Adrenal gland (tissue), 12 donors: ENCODE results near the gene AKAP7. TPM values are rescaled to one million over a fixed set of nuclear protein-coding genes. Genes with fewer than 3 reads are reported as not detected.
A peak's percentile ranks its signal among the peaks of the same experiment; 100 is the strongest.
"Not testable (repeated sequence)": the region's sequence is repeated elsewhere in the genome, so short reads cannot be mapped to it uniquely, and the experiment has no call there.

Source experiments
- DNase-seq, 7 donors: peaks; one replicate each; pipeline ENCODE4 v3.0.0-alpha.2; 2019 to 2020
- H3K27ac ChIP-seq, 5 donors: fragments of 200-600 bp; sonication (generic) in 4 of 5; 1 replicate in 3 of 5; 2 replicates in 2 of 5; pipeline versions ENCODE4 v1.5.1 to v1.8.0; 2016 to 2020; ENCODE audit warnings: mild to moderate bottlenecking in 1 of 5
- H3K27me3 ChIP-seq: fragments of 200-600 bp; 2 replicates; pipeline ENCODE4 v1.8.0; 2021
- H3K36me3 ChIP-seq, 2 donors: fragments of 200-600 bp; replicated peaks in 1 of 2; 1 replicate in 1 of 2; 2 replicates in 1 of 2; pipeline versions ENCODE4 v1.5.1 to v1.8.0; 2018 to 2022
- H3K4me1 ChIP-seq, 2 donors: fragments of 200-600 bp; replicated peaks in 1 of 2; 1 replicate in 1 of 2; 2 replicates in 1 of 2; pipeline versions ENCODE4 v1.5.1 to v1.8.0; 2018 to 2021
- H3K4me3 ChIP-seq, 4 donors: fragments of 200-600 bp; sonication (generic) in 3 of 4; one replicate each; pipeline ENCODE4 v1.5.1; 2016 to 2018
- H3K9me3 ChIP-seq, 3 donors: fragments of 200-600 bp; sonication (generic) in 1 of 3; replicated peaks in 1 of 3; 1 replicate in 2 of 3; 2 replicates in 1 of 3; pipeline versions ENCODE4 v1.5.1 to v1.8.0; 2016 to 2021
- POLR2A ChIP-seq, 2 donors: fragments of 450-650 bp; IDR thresholded peaks; one replicate each; pipeline ENCODE4 v1.6.1; 2017; ENCODE audit warnings: antibody characterized with exemption in 2 of 2, mild to moderate bottlenecking in 2 of 2, moderate library complexity in 1 of 2
- WGBS, 4 donors: extraction: QIAGEN DNeasy Blood & Tissue Kit in 2 of 4; methylation state at CpG; one replicate each; pipeline versions ENCODE4 v1.1.5 to v1.1.7; 2013 to 2017; 5-methylcytosine and 5-hydroxymethylcytosine counted together
- intact Hi-C, 2 donors: fragments of 100-400 bp; cut with DNase I; formaldehyde crosslinking; loops; one replicate each; pipeline versions ENCODE4 v1.14.1 to v1.15.0; 2022 to 2023
- polyA plus RNA-seq, 3 donors: library from polyadenylated mRNA; stranded (reverse); fragments of 200-250 nt in 2 of 3; fragments of 350-450 nt in 1 of 3; fragmentation: Illumina TruSeq in 1 of 3; extraction: RNeasy Lipid Tissue Mini Kit (QIAGEN cat#74804) in 1 of 3; gene quantifications; one replicate each; pipeline ENCODE4 v1.2.3, GENCODE V29; 2013 to 2014
- total RNA-seq, 9 donors: library from RNA; depleted of rRNA in 4 of 9; stranded (reverse); fragments of >200 nt in 4 of 9; fragments of 120-200 nt in 1 of 9; fragmentation: NEBNext Ultra II Directional in 1 of 9; extraction: Animal tissue kit (Norgen Biotek cat#: 25700) in 1 of 9; gene quantifications; one replicate each; pipeline versions ENCODE4 v1.1.0 to v1.2.4, GENCODE V29; 2013 to 2023
- TF ChIP-seq, protein P1 (sequence below), 6 experiments: fragments of 450-650 bp in 4 of 6; fragments of 200-600 bp in 2 of 6; sonication (generic) in 1 of 6; IDR thresholded peaks; 1 replicate in 5 of 6; 2 replicates in 1 of 6; pipeline versions ENCODE4 v1.5.1 to v1.8.0; 2016 to 2021; ENCODE audit warnings: antibody characterized with exemption in 6 of 6, mild to moderate bottlenecking in 2 of 6, moderate library complexity in 1 of 6
- donor health status: healthy with polysubstance abuse.
- donor health status: Bipolar disorder and iron deficiency.
- donor health status: DM: yes; HTN: yes; CAD: no.
- donor health status: DM: no; HTN: no; CAD: no.
- donor health status: DM: no; HTN: no; CAD: no.
- donor health status: DM: yes; HTN: yes; CAD: no.

Gene AKAP7
- total and polyA plus RNA-seq, 12 donors: 36.2 to 165 (median 62.2) TPM

DNA sequence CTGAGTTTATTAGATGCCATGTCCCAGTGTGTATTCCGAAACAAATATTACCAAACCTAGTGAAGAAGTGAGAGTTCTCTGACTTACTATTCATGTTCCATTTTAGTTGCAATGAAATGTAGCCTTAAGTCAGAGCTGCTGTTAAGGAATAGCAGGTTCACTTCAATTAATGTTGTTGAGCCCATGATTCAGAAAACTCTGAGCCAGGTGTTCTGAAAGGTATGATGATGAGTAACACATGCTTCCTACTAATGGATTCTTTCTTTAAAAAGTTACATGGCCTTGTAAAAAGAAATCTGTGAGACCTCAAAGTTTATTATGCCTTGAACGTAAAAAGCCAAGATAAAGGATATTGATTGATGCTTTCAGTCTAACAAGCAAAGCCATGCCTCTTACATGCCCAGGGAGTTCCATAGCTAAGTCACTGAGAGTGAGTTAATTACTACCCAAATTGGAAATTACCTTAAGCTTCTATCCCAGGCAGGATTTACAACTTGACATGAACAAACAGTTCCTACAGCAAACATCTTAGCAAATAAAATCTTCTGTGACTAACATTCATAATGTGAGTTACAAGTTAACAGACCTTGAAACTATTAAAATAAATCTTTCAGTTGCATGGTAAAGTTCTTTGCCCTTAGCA is 122.9 kb downstream of the AKAP7 start:
- H3K27me3 ChIP-seq: no peaks in the 10 kb centered on the region
- intact Hi-C loops: no loop called here
- DNase-seq: no peak
- WGBS, 4 donors: 61 to 76% (median 63%) methylated on average over 2 of the region's 2 CpGs
- no peaks in the 10 kb centered on the region for H3K36me3 ChIP-seq
- H3K27ac ChIP-seq: peak overlapping the region in 4 of 5 donors; percentile 35 to 69 (median 60)
- TF ChIP-seq, protein P1, sequence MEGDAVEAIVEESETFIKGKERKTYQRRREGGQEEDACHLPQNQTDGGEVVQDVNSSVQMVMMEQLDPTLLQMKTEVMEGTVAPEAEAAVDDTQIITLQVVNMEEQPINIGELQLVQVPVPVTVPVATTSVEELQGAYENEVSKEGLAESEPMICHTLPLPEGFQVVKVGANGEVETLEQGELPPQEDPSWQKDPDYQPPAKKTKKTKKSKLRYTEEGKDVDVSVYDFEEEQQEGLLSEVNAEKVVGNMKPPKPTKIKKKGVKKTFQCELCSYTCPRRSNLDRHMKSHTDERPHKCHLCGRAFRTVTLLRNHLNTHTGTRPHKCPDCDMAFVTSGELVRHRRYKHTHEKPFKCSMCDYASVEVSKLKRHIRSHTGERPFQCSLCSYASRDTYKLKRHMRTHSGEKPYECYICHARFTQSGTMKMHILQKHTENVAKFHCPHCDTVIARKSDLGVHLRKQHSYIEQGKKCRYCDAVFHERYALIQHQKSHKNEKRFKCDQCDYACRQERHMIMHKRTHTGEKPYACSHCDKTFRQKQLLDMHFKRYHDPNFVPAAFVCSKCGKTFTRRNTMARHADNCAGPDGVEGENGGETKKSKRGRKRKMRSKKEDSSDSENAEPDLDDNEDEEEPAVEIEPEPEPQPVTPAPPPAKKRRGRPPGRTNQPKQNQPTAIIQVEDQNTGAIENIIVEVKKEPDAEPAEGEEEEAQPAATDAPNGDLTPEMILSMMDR (IDR thresholded peaks at IDR 0.05): no peak
- TF ChIP-seq POLR2A (IDR thresholded peaks at IDR 0.05): no peak
- peaks cover 18 to 46% of the 10 kb centered on the region in 2 donors for H3K4me1 ChIP-seq
- H3K4me3 ChIP-seq: no peak overlapping the region
- no peaks in the 10 kb centered on the region for H3K9me3 ChIP-seq

DNA sequence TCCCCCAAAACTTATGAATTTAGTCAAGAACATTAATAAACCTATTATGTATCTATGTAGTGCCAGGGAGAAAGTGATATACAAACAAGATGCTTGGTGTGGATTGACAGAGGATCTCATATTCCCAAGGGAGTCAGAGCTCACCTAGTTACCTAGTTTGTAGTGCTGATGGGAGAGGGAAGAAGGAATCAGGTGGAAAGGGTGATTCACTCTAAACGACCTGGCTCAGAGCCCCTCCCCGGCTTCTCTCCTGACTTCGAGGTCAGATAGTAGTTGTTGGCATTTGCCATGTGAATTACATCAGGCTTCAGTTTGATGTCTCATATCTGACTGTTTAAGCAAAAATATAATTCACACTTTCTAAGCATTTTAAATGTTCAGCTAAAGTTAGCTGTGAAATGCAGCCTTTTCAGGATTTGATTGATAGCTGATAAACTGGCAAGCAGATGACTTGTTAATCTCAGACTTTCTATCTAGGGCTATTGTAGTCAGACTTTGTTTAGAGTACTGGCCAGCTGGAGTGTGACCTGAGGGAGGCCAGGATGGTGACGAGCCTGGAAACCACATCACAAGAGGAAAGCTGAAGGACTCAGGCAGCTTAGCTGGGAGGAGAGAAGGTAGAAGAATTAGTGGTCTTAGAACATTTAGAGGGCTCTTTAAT is 123.7 kb downstream of the AKAP7 start:
- intact Hi-C loops: no loop called here
- Histone ChIP-seq H3K27ac (peak overlapping the region in 4 of 5 donors; percentile 35 to 76 (median 68)), H3K9me3 (no peaks in the 10 kb centered on the region), H3K36me3 (no peaks in the 10 kb centered on the region), H3K4me1 (peaks cover 18 to 40% of the 10 kb centered on the region in 2 donors), H3K4me3 (no peak overlapping the region), H3K27me3 (no peaks in the 10 kb centered on the region)
- WGBS, 4 donors: 31 to 46% (median 33%) methylated on average over 4 of the region's 4 CpGs
- TF ChIP-seq, protein P1 (IDR thresholded peaks at IDR 0.05): no peak
- no peak for TF ChIP-seq POLR2A (IDR thresholded peaks at IDR 0.05)
- peak; percentile 70 to 86 (median 76) for DNase-seq

DNA sequence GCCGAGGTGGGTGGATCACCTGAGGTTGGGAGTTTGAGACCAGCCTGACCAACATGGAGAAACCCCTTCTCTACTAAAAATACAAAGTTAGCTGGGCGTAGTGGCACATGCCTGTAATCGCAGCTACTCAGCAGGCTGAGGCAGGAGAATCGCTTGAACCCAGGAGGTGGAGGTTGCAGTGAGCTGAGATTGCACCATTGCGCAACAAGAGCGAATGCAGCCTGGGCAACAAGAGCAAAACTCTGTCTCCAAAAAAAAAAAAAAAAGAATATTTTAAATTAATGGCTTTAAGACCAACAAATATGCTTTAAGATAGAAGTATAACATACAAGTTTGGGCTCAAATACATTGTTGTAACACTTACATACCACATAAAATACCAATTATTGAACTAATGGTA is 125.7 kb downstream of the AKAP7 start:
- peaks cover 18 to 35% of the 10 kb centered on the region in 2 donors for H3K4me1 ChIP-seq
- WGBS, 4 donors: 81 to 99% (median 89%) methylated on average over 6 of the region's 6 CpGs
- H3K4me3 ChIP-seq, DNase-seq, intact Hi-C loops, H3K27me3 ChIP-seq, H3K36me3 ChIP-seq, H3K27ac ChIP-seq, H3K9me3 ChIP-seq: not testable (repeated sequence)

DNA sequence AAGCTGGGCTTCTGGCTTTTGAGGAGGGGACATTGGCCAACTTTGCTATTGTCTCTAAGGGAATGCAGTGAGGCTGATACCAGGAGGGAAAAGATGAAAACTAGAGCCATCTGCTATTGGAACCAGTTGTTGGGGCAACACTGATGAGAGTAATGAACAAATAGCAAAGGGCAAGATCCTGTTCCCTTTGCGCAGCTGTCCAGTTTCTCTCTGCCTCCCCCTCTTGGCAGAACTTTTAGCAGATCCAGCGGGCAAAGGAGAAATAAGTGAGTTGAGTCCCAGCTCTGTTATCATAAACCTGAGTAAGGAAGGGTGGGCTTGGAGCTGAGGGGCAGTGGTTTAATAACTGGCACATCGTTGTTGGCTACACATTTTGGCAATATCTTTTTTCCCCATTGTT is 126.8 kb downstream of the AKAP7 start:
- Histone ChIP-seq H3K27ac (no peak overlapping the region), H3K9me3 (no peaks in the 10 kb centered on the region), H3K4me3 (no peak overlapping the region), H3K27me3 (no peaks in the 10 kb centered on the region), H3K36me3 (no peaks in the 10 kb centered on the region), H3K4me1 (peaks cover 16 to 24% of the 10 kb centered on the region in 2 donors)
- WGBS, 4 donors: 93 to 96% (median 95%) methylated on average over 3 of the region's 3 CpGs
- TF ChIP-seq, protein P1 (IDR thresholded peaks at IDR 0.05): no peak
- TF ChIP-seq POLR2A (IDR thresholded peaks at IDR 0.05): no peak
- intact Hi-C loops: no loop called here
- no peak for DNase-seq
